NCI-H128 (cell line): ENCODE data around the gene HMX1.

ENCODE experiments used
- DNase-seq: peaks from one replicate; lab custom pipeline; 2025; ENCODE audit not compliant: unreplicated experiment; lab: John Stamatoyannopoulos, UW

HMX1 gene

GRCh38 chr4:8910100-8910821, 38.6 kb upstream of the HMX1 start:
- no peak for DNase-seq

DNA sequence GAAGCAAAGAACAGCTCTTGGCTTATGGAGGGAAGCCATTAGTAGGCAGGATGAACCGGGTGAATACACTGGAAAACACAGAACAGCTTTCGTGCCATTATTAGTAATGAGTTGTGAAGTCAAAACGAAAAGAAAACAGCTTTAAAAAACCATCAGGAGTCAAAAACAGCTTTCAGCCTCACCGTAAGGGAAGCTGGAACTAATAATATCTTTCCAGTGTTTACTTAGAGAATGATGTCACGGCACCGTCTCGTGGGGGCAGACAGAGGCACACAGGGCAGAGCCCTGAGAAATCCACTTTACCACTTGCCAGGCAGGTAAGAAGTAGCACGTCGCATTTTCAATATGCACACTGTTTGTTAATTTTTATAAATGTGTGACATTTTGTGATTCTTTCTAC, 37.9 kb upstream of the HMX1 start:
- DNase-seq = no peak

DNA sequence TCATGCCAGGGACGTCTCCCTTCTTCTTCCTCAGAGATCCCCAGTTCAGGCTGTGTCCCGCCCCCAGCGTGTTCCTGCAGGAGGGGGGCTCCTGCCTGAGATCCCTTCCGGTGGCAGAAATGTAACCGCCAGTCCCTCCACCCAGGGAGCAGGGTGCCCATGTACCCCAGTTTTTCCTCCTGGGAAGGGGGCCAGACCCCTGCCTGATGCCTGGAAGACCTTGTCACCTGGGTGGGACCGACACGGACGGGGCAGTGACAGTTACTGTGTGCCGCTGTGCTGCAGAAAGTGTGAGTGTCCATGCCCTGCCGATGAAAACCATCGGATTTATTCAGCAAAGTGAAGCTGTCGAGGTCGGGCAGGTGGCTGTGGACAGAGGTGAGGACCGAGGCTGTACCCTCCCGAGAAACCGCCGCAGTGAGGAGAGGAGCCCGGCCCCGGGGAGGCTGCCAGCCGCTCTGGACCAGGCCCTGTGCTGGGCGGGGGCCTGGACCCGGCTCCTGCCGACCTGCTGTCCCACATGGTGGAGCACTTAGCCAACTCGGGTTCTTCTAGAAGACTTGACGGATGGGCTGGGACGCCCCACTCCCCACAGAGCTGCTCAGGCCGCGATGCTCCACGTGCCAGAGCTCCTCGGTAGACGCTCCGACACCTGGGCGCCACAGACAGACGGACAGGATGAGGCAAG, 36.7 kb upstream of the HMX1 start:
- DNase-seq = no peak

GRCh38 chr4:8907596-8908205, 36.1 kb upstream of the HMX1 start:
- no peak for DNase-seq

DNA sequence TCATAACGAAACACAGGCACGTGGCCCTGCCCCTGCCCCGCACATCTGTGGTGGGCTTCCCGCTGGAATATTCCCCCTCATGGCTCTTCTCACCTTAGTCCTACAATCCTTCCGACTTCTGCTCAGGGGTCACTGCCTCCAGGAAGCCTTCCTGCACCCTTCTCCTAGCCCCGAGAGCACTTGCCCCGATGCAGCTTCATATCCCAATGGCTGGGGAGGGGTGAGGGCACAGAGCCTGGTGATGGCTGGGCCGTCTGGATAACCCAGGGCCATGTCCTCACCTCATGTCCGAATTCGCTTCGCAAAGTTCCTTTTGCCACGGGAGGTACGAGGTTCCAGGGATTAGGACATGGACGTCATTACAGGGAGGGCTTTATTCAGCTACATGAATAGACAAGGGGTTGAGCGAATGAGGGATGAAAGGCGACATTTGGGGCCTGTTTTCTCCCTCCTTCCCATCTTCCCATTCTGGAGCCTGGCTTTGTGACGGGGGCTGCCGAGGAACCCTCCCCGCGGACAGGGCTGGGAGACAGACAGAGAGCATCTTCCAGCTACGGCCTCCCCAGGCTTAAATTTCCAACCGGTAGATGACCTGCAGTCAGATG, 35.5 kb upstream of the HMX1 start:
- no peak for DNase-seq

GRCh38 chr4:8906668-8906970, 35.0 kb upstream of the HMX1 start:
- DNase-seq = no peak

- DNase-seq = no peak
Observed at GRCh38 chr4:8905773-8906667, 34.4 kb upstream of the HMX1 start.

GRCh38 chr4:8905226-8905772, 33.7 kb upstream of the HMX1 start:
- no peak for DNase-seq

GRCh38 chr4:8904666-8905065, 33.0 kb upstream of the HMX1 start:
- no peak for DNase-seq

DNA sequence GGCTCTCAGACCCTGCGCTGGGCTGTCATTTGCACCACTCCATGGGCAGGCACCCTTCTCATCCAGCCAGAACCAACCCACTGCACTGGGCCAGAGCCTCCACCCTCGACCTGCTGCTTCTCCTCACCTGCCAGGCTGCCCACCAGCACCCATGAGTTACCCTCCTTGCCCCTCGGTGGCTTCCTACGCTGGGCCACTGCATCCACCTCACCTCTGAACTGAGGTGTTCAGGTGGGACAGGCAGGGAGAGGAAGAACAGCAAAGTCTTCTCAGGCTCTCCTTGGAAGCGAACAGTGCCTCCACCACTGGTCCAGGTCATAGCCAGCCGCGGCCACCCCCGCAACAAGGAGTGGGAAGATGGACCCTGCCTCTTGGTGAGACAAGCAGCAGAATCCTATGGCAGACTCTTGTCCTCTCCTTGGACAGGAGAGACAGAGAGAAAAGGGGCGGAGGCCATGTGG, 32.4 kb upstream of the HMX1 start:
- DNase-seq = no peak

DNA sequence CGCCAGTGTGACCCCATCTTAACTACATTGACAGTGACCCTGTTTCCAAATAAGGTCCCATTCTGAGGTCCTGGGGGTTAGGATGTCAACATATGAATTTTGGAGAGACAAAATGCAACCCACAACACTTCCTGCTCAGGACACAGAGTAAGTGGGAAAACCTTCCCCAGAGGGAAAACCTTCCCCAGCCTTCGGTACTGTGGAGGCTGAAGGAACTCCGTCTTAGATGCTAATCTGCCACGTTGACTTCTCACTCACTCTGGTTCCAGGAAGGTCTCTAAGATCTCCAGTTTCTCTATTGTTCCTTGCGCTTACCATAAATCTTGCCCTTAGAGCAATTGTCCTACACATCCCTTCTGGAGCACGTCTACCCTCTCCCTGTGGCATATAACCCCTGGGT, 29.7 kb upstream of the HMX1 start:
- DNase-seq = no peak

- DNase-seq = no peak
Observed at GRCh38 chr4:8900588-8900987, 28.9 kb upstream of the HMX1 start.

DNA sequence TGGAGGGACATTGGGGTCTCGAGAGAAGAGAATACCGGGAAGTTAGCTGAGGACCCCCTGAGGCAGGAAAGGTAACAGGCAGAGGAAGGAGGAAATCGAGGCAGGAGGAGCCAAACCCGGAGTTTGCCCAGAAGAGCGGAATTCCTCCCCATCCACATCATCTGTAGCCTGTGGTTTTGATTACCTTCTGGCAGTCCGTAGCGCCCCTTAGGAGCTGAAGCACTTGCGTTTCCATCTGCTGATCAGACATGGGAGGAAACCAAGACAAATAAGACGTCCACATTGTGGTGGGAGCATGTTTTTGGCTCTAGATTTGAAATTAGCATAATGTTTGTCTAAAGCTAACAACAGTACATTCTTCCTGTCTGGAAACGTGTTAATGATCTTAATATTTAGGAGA, 26.8 kb upstream of the HMX1 start:
- no peak for DNase-seq

DNA sequence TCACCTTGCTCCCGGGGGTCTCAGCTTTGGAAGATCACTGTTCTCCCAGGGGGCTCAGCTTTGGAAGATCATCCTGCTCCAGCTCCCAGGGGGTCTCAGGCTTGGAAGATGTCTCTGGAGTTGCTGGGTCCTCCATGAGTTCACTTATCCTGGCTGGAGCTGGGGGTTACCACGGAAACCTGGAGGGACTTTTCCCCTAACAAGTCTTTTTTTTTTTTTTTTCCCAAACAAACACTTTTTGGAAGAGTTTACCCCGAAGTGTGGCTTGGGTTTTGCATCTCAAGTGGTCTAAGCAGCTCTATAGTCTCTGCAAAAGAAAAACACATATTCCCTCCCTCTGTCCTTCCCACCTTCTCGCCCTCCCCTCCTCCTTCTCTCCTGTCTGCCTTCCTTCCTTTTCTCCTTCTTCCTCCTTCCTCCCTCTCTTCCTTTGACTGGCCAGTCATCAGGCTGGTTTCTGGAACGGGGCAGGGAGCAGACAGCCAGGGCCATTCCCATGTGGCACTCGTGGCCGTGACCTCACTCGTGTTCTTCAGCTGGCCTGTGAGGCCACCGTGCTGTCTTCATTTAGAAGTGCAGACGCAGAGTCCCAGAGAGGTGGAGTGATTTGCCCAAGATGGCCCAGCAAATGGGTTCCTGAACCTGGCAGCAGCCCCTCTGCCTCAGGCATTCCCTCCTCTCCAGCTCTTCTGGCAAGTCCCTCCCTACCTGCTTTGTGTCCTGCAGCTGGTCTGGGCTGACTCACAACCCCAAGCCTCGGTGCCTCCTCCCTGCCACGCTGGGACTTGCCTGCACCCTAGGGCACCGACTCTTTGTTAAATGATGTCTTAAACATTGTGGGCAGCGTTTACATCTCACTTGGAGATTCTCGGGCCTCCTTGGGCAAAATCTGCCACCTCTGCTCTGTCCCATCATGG, 25.9 kb upstream of the HMX1 start:
- no peak for DNase-seq

- DNase-seq = no peak
Observed at GRCh38 chr4:8896506-8896905, 24.9 kb upstream of the HMX1 start.

- no peak for DNase-seq
Observed at GRCh38 chr4:8896071-8896470, 24.4 kb upstream of the HMX1 start.

GRCh38 chr4:8895295-8895694, 23.7 kb upstream of the HMX1 start:
- DNase-seq = no peak

DNA sequence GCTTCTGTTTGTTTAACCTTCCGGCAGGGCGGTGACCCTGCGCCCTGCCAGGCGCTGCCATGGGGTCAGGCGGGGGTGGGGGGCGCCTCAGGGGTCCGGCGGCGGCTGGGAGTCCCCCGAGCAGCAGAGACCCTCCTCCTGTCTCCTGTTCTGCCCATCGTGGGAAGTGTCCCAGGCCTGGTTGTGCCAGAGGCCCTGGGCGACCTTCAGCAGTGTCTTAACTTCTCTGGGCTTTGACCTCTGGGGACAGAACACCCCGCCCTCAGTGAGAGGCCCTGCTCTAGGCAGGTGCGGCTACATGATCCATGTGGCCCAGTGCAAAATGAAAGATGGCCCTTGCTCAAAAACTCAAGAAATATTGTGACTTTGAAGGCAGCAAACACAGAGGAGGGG, 22.8 kb upstream of the HMX1 start:
- DNase-seq = no peak

GRCh38 chr4:8893624-8894423, 22.2 kb upstream of the HMX1 start:
- DNase-seq = no peak
